ENCODE data around the gene REST.
A peak's percentile ranks its signal among the peaks of the same experiment; 100 is the strongest.

REST gene

DNA sequence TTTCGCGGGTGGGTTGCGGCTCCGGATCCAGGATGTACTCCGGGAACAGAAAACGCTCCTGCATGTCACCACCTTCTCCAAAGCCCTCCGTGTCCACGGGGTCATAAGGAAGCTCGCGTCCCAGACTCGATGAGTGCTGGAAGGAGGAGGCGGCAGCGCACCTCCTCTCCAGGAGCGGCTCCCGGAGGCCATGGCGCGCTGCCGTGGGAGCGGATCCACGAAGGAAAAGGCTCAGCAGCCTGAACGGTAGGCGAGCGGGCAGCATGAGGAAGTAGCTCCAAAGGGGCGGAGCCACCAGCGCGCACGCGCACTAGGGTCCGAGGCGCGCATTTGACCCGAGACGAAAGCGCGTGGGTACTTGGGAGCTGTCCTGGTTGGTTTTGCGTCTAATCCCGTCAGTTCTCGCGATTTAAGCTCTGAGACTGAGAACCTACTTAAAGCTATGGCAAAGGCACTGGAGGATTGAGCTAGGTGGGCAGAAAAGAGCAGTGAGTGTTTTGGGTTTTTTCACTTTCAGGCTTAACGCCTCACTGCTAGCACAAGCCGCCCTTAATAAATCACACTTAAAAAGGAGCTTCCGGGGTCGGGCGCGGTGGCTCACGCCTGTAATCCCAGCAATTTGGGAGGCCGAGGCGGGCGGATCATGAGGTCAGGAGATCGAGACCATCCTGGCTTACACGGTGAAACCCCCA is 69.8 kb downstream of the REST start, which contains the start of gene NOA1:
Gene NOA1 (minus strand): TSS at position 286 of the 692 bp plus-strand sequence. CDS start 21 bp downstream, at position 265.
- DNase-seq: peak; percentile 96

DNA sequence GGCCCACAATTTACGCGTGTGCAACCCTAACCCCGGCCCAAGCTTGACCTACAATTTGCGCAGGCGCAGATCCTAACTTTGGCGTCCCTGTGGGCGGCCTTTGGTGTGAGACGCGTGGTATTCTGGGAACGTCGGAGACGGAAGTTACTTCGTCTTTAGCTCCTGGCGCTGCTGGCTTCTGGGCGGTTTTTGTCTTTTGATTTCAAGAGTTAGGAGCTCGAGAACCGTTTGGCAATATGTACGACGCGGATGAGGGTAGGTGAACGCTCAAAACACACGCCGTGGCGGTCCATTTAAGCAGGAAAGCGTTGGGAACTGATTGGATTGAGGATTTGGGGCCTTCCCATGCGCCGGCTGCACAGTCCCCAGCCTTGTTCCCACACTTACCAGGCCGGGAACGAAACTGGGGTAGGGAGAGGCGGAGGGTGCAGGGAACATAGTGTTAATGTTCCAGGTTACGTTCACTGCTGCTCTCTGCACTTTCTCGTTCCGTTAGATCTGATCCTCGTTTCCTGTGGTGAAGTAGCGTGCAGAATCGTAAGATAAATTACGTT is 71.1 kb downstream of the REST start, which contains the start of gene POLR2B:
Gene POLR2B (plus strand): TSS at position 147 of the 554 bp plus-strand sequence. CDS start 90 bp downstream, at position 237.
- DNase-seq: peak; percentile 37

DNA sequence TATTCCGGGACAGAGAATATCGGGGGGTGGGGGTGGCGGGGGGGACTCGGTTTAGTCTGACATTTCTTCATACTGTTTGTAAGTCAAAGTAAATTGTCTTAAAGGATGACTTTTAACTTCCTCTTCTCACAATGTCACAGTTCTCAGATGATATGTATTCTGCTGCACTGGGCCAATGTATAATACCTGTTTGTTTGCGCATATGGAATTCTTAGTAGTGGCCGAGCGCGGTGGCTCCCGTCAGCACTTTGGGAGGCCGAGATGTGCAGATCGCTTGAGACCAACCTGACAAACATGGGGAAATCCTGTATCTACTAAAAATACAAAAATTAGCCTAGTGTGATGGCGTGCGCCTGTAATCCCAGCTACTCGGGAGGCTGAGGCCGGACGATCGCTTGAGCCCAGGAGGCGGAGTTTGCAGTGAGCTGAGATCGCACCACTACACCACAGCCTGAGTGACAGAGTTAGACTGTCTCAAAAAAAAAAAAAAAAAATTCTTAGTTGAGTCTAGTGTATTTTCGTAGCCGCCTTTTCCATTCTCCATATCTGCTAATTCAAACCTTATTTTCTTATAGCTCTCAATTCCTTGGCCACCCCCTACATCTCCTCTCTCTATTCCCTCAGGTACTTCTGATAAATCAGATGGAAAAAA is 71.8 kb downstream of the REST start:
- DNase-seq: peak; percentile 11

DNA sequence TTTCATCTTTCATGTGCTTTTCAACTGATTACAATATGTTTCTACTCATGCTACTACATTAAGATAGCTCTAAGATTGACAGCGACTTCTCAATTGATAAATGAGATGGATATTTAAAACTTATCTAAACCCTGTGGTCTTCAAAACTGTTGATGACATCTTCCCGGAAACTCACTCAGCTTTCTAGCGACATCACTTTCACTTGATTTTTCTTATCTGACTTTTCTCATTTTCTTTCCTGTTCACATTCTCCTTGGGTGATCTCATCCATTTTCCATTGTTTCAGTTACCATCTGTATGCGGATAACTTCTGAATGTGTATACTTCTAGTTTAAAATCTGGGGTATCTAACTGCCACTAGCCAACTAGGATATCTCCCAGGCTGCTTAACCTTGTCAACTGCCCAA is 74.1 kb downstream of the REST start:
- DNase-seq: no peak

DNA sequence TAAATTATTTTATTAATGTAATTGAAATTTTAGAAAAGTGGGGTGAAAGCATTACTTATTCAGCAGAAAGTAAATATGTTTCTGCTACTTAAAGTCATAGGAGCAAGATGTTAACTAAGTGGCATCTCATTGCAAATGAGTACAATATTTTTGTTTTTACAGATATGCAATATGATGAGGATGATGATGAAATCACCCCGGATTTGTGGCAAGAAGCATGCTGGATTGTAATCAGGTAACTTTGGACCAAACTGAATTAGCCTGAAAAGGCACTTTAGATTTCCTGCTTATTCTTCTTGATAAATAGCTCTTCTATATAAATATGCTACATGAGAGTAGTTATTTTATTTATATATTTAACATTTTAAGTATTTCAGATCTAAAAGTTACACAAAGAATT is 78.5 kb downstream of the REST start:
- no peak for DNase-seq

DNA sequence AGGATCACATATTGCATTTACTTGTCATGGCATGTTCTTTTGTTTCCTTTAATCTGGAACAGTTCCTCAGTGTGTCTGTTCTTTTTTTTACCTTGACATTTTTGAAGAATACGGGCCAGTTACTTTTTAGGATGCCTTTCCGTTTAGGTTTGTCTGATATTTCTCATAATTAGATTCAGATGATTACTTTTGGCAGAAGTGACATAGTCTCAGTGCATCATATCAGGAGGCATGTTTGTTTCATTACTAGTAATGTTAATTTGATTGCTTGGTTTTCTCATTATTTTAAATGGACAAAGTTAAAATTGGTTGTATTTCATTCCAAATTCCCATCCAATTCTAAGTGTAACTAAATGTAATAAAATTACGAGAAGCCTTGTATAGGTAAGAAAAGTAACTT is 79.3 kb downstream of the REST start:
- no peak for DNase-seq

DNA sequence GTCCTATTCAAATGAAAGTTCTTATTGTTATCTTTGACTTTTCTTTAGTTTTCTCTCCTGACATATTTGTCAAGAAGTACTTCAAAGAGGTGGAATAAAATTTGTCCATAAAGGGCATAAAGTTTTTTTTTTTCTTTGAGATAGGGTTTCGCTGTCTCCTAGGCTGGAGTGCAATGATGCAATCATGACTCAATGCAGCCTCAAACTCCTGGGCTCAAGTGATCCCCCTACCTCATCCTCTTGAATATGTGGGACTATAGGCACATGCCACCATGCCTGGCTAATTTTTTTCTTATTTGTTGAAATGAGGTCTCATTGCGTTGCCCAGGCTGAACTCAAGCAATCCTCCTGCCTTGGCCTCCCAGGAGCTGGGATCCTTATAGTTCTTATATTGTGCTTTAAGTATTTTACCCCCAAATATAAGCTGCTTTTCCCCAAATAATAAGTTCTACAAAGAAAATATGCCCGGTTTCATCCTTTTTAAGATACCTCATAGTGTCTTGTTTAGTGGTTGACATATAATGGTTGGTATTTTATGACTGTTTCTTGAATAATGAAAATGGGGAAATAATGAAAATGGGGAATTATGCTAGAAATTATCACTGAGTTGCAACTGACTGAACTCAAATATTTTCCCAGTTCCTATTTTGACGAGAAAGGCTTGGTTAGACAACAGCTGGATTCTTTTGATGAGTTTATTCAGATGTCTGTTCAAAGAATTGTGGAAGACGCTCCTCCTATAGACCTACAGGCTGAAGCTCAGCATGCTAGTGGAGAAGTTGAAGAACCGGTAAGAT is 82.6 kb downstream of the REST start:
- no peak for DNase-seq

DNA sequence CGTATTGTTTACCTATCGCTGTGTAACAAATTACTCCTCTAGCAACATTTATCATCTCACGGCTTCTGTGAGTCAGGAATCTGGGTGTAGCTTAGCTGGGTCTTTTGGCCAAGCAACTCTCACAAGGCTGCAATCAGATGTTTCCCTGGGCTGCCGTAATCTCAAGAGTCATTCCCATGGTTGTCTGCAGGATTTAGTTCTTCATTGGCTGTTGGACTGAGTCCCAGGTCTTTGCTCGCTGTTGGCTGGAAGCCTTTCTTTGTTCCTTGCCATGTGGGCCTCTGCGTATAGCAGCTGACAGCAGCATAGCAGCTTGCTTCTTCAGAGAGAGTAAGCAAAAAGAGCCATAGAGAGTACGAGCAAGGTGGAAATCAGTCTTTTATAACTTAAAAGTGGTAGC is 87.8 kb downstream of the REST start:
- DNase-seq: no peak

DNA sequence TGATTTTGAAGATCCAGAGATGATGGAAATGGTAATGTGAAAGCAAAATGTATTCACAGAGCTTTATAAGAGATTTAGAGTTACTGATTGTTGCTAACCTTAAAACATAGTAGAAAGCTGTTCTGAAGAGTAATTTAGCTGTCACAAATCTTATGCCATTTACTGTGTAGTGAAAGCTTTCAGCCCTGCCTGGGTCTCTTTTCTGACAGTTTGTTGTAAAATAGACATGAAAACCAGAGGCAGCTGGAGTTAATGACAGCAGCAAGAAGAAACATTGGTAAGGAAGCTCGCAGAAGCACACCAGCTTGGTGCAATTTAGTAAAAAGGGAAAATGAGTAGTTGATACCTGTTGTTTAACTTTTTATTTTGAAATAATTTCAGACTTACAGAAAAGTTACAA is 92.1 kb downstream of the REST start:
- DNase-seq: no peak

DNA sequence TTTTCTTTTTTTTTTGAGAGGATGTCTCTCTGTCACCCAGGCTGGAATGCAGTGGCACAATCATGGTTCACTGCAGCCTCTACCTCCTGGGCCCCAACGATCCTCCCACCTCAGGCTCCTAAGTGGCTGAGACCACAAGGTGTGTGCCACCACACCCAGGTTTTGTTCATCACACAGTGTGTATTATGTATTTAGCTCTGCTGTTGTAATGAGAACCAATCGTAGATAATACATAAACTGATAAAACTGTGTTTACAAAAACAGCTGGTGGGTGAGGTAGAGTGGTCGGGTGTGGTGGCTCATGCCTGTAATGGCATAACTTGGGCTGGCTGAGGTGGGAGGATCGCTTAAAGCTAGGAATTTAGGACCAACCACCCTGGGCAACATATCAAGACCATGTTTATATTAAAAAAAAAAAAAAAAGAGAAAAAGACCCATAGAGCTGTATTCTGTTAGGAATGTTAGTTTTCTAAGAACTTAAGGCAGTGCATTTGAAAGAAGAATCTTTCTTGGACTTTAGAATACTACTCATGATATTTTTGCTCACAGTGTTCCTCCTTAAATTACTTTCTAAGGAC is 105.9 kb downstream of the REST start:
- no peak for DNase-seq
